ENCODE data around the gene MRPL41.
"Not testable (repeated sequence)": the region's sequence is repeated elsewhere in the genome, so short reads cannot be mapped to it uniquely, and the experiment has no call there.

MRPL41 gene

GRCh38 chr9:137588311-137588710, 36.6 kb downstream of the MRPL41 start:
- DNase-seq = no peak

- no peak for DNase-seq
These were observed 37.2 kb downstream of the MRPL41 start for GRCh38 chr9:137588891-137589290.

- DNase-seq = no peak
These were observed 37.9 kb downstream of the MRPL41 start for GRCh38 chr9:137589441-137590122.

GRCh38 chr9:137590123-137590468, 38.4 kb downstream of the MRPL41 start:
- no peak for DNase-seq

- peak; percentile 47 for DNase-seq
These were observed 39.0 kb downstream of the MRPL41 start, which contains the start of gene ZMYND19 for GRCh38 chr9:137590469-137591383. ZMYND19 (minus strand) TSS chr9:137590512; CDS start chr9:137590263, 249 bp downstream.

- DNase-seq = no peak
These were observed 41.1 kb downstream of the MRPL41 start for GRCh38 chr9:137592767-137593166.

- DNase-seq = no peak
These were observed 41.5 kb downstream of the MRPL41 start for GRCh38 chr9:137593176-137593575.

- not testable (repeated sequence) for DNase-seq
These were observed 44.9 kb downstream of the MRPL41 start for GRCh38 chr9:137596577-137596976.

- DNase-seq = no peak
These were observed 47.3 kb downstream of the MRPL41 start for GRCh38 chr9:137598943-137599342.

Measured in NCI-H1694 treated with DMSO at 0.1 percent for 48 hours (cell line).